Measurements from ENCODE around the gene IL16.
"Not testable (repeated sequence)": the region's sequence is repeated elsewhere in the genome, so short reads cannot be mapped to it uniquely, and the experiment has no call there.

The IL16 gene

DNA sequence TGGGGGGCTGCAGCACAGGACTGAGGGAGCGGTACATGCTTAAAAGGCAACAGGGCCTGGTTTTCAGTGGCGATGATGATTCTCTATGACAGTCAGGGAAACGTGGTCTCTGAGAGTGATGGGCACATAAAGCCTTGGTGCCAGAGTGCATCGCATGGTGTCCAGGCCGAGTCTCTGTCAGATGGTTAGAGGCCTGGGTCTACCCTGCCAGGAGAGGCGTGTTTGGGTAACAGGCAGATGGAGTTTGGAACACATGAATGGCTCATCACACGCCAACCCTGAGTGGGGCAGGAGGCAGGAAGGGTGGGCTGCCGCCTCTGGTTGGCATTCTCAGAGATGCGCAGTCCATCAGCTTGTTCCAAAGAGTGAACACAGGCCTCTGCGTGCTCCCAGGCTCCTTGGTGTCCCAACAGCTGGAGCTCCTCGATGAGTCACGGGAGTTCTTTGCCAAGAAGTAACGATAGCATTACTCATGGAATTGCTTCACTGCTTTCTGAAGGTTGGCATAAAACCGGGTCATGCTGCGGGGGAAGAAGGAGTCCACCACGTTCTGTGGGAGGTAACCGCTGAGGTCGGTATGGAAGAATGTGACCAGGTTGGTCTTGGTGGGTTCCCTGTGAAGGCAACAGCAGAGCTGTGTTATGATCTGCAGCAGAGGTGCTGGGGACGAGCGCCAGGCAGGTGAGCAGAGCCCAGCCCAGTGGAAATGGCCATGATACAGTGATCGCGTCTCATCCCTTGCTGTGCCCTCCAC lies 116.3 kb downstream of the IL16 start:
- no peak for DNase-seq (ENCODE audit: low read depth in 3 of 3)

DNA sequence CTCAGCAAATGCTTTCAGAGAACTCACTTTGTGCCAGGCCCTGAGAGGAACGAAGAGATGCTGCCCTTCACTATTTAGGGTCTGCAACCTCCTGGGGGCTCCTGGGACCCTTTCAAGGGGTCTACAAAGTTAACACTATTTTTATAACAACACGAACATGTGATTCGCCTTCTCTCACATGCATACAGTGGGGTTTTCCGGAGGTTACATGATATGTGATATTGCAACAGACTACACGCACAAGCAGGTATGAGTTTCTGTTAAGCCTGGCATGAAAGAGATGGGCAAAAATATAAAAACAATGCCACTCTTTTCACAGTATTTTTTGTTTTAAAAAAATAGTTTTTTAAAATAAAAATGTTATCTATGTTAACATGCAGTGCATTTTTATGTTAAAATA lies 117.0 kb downstream of the IL16 start:
- DNase-seq (ENCODE audit: low read depth in 3 of 3): no peak

DNA sequence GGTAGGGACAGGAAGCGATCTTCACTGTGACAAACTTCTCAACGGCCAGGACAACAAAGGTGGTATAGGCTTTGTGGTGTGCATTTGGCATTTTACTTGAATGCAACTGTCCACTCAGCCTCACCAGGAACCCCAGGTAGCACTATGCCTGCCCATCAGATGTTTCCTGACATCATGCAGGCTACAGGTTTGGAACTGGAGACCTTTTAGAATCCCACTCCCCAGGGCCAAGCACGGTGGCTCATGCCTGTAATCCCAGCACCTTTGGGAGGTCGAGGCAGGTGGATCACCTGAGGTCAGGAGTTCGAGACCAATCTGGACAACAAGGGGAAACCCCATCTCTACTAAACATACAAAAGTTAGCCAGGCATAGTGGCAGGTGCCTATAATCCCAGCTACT lies 117.7 kb downstream of the IL16 start:
- no peak for DNase-seq (ENCODE audit: low read depth in 3 of 3)

DNA sequence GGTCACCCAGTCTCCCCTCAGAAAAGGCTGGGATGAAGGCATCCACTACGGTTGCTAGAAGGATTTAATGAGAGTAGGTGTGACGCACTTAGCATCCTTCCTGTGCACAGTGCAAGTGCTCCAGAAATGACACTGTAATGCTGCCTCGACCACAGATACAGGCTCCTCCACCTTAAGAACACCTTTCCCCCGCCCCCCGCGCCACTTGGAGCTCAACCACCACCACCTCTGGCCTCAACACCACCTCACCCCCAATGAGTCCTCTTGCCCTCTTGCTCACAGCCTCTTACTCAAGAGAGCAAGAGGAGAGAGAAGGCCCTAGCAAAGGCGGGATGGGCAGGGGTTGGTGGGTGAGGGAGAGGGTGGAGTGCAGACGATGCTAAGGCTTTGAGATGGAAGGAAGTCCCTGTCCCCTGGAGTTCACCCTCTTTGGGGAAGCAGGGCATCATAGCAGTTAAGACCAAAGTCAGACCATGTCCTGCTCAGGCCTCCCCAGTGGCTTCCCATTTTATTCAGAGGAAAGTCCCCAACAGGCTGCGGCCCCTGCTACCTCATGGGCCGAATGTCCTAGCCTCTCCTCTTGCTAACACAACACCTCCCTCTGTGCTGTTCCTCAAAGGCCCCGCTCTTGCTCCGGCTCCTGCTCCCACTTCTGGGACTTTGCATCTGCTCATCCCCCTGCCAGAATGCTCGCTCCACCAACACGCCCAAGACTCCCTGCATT lies 118.9 kb downstream of the IL16 start:
- no peak for DNase-seq (ENCODE audit: low read depth in 3 of 3)

DNA sequence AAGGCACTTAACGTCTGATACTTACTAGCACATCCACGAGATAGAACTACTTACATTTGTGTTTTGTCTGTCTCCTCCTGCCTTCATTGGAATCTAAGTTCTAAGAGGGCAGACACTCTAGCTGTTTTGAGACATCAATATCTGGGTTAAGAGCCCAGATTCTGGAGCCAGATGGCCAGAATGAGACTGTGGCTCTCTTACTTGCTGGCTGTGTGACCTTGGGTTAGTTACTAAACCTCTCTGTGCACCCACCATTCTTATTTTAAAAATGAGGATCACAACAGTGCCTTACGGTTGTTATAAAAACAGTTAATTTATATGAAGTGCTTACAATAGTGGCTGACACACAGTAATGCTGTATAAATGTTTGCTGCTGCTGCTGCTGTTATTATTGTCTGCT lies 119.6 kb downstream of the IL16 start:
- no peak for DNase-seq (ENCODE audit: low read depth in 3 of 3)

DNA sequence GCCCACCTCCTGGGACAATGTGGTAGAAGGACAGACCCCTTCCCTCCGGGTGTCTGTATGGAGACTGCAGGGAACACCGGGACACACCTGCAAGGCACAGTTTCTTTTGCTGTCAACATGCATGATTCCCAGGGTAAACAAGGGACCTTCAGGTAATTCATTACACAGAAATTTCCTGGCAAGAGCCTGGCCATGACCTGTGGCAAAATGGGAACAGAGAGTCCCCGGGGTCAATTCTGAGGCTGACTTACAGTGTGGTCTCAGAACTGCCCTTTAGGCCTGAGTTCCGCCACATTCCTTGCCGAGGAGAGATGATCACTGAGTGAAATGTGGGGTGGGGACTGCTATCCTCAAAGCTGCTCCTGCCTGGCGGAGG lies 121.0 kb downstream of the IL16 start:
- DNase-seq (ENCODE audit: low read depth in 3 of 3): no peak

DNA sequence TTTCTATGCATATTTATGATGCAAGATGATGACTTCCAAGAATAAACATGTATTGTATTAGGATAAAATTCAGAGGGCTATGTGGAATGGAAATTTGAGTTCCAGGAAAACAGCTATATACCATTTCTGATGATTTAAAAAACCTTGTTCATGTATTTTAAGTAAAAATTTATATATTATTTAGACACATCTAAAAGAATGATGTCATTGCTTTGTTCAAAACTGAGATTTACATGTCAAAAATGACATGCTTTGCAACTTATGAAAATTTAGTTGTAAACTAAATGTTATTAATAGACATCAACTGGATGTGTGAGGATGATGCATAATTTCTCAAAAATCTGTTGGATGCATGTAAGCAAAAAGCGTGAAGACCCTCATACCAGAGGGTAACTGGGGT lies 125.0 kb downstream of the IL16 start:
- no peak for DNase-seq (ENCODE audit: low read depth in 3 of 3)

DNA sequence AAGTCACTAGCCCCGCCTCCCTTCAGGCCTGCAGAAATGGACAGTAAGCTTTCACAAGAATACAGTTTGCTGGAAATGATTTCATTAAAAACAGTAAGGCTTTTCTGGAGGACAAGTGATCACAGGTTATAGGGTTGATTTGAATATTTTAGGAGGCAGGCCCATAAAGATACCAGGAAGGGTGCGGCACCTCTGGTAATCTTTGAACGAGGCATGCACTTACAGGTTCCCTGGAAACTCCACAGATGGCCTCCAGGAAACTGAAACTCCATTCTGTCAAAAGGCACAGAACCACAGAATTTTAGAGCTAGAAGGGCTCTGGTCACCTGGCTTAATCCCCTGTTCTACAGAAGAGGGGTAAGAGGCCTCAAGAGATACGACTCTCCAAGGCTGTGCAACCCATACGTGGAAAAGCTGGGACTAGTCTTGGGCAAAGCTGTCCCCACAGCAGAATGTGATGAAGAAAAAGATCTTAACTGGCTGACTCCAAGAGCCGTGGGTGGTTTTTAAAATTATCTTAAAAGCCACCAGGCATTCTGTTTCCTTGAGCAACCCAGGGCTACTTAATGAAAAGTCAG lies 126.1 kb downstream of the IL16 start:
- no peak for DNase-seq (ENCODE audit: low read depth in 3 of 3)

DNA sequence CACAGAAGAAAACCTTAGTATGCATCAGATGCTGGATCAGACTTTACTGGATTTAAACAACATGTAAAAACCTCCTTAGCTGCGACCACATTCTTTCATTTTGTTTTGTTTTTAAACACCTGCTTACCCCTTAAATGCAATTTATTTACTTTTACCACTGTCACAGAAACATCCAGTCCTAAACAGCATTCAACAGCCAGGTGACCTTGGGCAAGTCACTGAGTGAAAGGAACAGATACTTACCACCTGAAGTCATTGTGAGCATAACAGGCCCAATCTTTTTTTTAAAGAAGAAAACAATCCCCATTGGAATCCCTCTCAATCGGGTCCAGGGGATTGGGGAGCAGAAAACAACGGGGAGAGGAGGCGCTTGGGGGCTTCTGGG lies 126.9 kb downstream of the IL16 start:
- DNase-seq (ENCODE audit: low read depth in 3 of 3): no peak

DNA sequence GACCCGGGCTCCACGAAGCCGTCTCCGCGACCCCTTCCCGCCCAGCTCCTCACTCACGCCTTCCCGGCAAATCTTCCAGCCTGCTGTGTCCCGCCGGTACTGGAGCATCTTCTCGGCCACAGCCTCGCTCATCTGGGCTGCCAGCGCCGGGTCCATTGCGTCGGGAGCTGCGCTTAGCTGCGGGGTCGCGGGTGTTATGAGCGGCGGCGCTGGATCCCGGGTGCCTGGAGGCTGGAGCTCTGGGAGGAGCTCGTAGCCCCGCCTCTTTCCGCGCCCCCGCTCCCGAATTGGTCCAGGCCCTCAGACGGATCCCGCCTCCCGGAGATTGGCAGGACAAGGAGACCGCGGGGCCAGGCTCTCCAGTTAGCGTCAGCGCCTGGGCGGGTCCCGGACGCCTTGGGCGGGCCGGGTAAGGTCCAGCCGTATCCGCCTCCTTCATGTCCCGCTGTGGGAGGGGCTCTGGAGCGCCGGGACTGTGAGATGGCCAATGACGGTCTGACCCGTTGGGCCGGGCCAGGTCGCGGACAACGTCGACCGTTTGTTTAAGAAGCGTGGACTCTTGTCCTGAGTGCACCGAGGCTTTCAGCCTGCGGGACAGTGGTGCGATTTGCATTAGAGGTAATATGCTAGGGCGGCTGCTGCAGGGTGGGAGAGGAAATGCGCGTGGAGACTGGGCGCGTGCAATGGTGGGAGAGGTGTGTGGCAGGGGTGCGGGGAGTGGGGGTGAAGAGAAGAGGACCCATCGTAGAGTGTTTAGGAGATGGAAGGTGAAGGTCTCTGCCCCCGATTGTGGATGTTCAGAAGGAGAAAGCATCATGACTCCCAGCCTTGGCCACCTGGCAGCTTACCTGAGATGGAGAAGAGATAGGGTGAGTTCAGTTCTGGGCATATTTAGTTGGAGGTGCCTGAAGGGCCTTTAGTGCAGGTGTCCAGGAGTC lies 127.5 kb downstream of the IL16 start, which contains the start of gene STARD5:
TSS of gene STARD5 (minus strand) at position 198 of the 938 bp plus-strand sequence. CDS start at position 156, 42 bp downstream.
- peak; percentile 89 to 97 (median 89) for DNase-seq (ENCODE audit: low read depth in 3 of 3)

DNA sequence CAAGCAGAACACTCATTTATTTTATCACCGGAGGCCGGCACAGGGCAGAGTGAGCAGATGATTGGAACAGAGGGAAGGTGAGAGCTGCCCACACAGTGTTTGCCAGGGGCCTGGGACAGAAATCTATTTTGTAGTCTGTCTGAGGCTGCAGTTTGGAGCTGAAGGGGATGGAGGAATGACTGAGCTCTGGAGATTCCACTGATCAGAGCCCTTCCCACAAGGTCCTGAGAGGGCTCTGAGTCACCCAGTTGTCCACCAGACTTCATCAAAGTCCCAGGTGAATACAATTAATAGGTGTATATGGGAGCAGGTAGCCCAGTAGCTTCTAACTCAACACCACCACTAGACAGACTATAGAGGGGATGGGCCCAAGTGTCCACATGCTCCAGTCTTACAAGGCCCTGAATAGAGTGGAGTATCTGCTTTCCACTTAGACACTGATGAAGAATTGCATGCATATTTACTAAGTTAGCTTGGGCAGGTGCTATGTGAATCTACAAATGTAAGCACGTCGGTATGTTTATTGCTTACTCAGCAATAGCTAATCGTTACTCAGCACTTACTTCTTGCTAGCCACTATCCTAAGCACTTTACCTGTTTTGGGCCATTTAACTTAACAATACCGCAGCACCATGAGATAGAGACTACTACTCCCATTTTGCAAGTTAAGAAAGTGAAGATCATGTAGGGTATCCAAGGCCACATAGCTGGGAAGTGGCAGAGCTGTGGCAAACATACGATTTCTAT lies 130.0 kb downstream of the IL16 start:
- no peak for DNase-seq (ENCODE audit: low read depth in 3 of 3)

DNA sequence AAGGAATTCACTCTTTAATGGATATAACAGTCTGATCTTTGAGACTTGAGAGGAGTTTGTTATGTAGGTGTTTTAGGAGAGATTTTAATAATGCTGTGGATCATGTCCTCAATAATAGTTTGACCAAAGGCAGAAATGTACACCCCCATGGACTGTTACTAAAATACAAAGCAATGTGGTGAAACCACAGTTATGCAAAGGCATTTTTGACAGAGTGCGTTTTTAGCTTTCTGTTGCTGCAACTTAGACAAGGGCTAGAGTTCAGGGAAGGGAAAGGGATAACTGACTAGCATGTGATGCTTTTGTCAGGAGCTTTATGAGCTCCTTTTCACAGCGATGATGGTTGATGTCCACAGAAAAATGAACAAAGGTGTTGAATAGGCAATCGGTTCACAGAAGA lies 130.8 kb downstream of the IL16 start:
- no peak for DNase-seq (ENCODE audit: low read depth in 3 of 3)

DNA sequence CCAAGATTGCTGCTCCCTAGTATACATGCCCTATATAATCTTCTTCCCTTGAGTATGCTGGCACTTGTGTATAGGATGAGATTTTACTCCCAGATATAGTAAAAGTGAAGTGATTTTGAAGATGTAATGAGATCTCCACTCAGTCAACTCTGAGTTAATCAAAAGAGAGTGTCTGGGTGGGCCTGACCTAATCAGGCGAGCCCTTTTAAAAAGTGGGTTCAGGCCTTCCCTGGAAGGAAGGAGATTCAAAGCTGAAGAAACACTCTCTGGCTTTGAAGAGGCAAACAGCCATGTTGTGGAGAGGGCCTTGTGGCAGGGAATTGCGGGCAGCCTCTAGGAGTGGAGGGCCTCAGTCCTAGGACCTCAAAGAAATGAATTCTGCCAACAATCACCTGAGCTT lies 132.8 kb downstream of the IL16 start:
- no peak for DNase-seq (ENCODE audit: low read depth in 3 of 3)

DNA sequence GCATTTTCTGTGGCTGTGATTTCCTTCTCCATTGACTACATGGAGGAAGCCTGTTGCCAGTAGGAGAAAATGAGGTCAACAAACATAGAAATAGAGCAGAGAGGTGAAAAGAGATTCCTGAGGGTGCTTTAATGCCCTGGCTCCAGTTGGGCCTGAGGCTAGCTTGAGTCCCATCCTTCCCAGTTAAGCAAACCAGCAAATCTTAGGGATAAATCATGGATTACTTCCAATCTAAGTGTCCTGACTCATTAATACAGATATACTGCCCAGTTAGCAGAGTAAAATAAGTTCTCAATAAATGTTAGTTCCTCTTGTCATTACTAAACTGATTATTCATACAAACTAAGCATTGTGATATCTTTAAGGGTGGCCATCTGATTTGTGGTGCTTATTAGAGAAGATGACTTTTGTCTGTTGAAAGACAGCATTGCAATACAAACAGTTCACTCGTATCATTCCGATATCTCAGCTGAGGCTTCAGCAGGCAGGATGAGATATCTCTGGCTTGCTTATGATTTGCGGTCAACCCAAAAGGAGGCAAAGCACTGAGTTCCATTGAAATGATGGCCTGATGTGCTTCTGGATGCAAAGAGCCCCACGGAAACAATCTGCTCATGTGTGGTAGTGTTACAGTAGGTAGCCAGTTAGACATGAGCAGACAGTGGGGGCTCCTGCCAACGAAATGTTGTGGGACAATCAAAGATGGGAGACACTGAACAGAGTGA lies 133.8 kb downstream of the IL16 start:
- no peak for DNase-seq (ENCODE audit: low read depth in 3 of 3)

DNA sequence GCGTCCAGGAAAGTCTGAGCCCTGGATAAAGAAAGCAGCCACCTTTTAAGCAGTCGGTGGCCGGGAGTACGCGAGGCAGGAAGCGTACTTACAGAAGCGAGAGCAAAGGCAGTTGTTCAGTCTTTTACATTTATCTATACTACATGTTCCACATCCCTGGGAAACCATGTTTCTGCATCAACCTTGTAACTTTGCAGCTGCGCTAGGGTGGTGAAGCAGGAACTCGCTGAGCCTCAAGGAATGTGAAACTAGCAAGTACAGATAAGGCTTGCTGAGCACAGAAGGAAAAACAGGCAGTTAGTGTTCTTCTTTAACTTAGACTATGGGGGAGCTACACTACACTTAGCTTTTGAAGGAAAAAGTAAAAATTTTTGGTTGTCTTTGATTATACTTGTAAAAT lies 134.5 kb downstream of the IL16 start:
- not testable (repeated sequence) for DNase-seq (ENCODE audit: low read depth in 3 of 3)

DNA sequence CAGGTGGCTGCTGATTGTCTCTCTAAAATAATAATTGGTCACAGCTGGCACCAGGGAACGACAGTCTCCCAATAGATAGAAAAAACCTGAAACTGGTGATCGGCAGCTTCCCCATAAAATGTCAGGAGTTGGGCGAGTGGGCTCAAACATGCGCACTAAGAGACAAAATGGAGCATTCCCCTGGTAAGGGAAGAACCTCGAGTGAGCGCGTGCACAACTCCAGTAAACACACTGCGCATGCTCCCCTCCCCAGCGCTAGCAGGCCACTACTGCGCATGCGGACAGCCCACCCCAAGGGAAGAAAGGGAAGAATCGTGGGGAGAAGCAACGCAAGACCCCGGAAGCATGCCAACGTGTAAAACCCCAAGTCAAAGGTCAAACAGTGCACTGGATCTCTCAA lies 134.9 kb downstream of the IL16 start:
- no peak for DNase-seq (ENCODE audit: low read depth in 3 of 3)

DNA sequence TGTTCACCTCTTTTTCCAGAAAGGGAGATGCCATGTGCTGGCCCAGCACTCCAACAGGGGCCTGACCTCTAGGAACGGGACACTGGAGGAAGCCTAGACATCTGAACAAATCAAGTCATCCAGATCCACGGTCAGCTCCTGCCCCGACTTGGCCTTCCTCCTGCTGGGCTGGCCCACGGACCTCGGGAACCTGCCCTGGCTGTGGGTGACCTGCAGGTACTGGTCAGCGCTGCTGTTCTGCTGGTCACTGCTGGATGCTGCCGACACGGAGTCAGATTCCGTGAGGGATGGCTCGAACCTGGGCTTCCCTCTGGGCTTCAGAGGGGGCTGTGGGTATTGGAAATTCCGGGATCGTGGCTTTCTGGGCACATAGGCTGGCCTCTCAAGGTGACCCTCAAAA lies 135.6 kb downstream of the IL16 start:
- no peak for DNase-seq (ENCODE audit: low read depth in 3 of 3)

DNA sequence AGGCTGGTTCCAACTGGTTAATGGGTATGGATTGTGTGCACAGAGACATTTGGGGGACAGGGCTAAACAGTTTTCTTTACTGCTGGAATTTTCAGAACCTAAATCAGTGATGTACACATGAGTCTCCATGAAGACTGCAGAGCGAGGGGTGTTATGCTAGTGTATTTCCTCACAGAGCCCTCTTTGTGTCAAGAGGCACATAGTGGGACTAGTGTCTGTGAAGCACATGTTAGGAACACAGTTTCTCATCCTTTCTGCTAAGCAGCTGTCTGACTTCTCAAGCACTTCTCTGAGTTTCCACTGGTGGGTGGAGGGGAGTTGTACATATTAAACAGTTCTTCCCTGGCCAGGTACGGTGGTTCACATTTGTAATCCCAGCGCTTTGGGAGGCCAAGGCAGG lies 136.7 kb downstream of the IL16 start:
- DNase-seq (ENCODE audit: low read depth in 3 of 3): no peak

DNA sequence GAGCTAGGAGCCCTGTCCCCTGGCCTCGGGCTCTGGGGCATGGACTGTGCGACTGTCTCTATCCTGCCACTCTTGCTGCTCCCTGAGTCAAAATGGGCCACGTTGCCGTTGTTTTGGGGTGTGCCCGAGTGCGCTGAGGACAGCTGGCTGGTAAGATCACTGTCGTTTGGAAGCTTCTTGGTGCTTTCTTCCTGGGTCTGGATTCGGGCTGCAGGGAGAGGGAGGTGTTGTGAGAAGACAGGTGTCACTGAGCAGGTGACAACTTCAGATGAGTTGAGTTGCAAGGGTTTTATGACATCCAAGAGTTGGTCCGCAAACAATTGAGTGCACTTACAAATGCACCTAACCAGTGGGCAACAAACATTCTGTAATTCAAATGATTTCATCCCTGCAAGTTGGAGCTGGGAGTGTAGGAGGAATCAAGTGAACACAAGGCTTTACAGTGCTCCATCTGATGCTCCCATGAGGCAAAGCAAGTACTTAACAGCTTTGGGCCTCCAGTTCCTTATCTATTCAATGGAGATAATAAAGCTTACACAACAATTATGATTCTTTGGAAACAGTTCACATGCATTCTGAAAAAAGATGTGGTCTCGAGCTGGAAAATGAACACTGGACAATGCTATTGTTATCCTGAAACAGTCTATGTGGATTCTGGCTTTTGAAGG lies 138.2 kb downstream of the IL16 start:
- DNase-seq (ENCODE audit: low read depth in 3 of 3): no peak

DNA sequence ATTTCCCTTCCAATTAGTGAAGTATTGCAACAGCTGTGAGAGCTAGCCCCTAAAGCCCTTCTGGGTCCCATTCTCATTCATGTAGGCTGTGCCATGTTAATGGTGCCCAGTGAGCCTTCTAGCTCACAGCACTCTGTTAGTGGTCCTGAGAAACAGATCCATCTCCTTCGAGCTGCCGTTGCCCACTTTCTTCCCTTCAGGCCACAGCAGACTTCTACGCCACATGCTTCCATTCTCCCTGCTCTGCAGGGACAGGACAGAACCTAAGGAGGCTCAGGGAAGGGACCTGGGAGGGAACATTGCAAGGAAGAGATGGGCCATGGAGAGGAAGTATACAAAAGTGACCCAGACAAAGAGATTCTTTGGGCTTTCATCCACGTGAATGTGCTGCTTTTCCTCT lies 139.0 kb downstream of the IL16 start:
- no peak for DNase-seq (ENCODE audit: low read depth in 3 of 3)
